G401.6 (cell line): ENCODE results near the gene CYTH4.
A peak's percentile ranks its signal among the peaks of the same experiment; 100 is the strongest.
"Not testable (repeated sequence)": the region's sequence is repeated elsewhere in the genome, so short reads cannot be mapped to it uniquely, and the experiment has no call there.

Experiments
- FAIRE-seq: peaks from 2 replicates; lab custom pipeline; 2012; peaks lifted over from hg19 to GRCh38; lab: Jason Lieb, UNC

Gene CYTH4

DNA sequence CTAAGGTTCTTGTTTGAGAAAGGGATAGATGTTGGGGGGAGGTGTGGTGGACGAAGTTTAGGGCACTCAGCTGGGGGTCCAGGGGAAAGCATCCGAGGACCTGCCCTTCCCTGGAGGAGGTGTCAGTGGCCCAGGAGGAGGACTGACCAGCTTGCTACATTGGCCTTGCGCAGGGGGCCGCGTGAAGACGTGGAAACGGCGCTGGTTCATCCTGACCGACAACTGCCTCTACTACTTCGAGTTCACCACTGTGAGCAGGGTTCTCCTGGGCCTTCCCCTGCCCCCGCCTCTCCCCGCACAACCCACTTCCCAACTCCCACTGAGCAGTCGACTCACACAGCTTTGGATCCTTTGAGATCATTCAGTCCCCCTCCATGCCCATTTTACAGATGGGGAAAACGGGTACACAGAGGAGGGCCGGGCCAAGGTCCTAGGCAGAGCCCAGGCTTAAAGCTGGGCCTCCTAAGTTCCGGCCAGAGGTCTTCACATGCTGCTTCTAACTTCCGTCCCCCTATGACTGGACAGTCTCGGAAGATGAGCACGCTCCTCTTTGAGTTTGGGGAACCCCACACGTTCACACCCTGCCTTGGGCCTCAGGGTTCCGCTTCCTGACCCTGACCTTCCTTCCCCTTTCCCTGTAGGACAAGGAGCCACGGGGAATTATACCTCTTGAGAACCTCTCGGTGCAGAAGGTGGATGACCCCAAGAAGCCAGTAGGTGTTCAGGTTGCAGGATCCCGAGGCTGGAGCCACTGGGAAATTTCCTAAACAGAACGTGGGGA lies 28.7 kb downstream of the CYTH4 start:
- no peak for FAIRE-seq

DNA sequence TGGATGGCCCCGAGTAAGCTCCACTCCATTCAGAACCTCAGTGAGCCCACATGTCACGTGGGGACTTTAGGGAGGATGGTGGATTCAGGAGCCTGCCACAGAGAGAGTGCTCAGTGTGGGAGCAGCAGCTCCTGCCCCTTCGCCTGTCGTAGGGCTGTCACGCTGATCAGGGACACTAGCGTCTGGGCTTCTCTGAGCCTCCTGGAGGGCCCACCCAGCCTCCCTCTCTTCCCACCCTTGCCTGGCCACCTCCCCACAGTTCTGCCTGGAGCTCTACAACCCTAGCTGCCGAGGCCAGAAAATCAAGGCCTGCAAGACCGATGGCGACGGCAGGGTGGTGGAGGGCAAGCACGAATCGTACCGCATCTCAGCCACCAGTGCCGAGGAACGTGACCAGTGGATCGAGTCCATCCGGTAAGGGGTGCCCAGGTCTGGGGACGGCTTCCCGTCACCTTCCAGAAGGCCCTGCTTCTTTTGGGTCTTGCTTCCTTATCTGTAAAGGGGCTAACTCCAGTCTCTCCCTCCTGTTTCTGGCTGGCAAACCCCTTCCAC lies 29.5 kb downstream of the CYTH4 start:
- no peak for FAIRE-seq

DNA sequence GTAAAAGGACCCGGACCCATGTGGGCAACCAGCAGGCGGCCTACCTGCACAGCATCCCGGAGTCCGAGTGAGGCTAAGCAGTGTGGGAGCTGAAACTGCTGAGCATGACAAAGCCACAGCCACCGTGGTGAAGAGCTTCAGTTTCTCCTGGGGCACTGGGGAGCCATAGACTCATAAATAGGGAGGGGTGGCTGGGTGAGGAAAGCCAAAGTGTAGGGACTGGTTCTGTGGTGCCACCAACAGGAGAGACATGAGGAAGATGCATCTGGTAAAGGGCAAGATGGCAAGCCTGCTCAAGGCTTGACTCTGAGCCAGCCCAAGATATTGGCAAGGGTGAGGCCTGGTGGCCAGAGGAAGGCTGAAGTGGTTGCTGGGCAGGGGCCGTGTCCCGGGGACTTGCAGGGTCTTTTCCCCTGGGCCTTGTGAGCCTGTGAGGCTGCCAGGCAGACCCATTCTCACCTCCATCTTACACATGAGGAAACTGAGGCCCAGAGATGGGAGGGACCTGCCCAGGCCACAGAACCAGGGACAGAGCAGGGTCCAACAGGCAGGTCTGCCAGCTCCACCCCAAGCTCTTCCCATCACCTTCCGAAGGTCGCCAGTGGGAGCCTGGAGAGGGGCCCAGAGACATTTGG lies 30.4 kb downstream of the CYTH4 start:
- no peak for FAIRE-seq

DNA sequence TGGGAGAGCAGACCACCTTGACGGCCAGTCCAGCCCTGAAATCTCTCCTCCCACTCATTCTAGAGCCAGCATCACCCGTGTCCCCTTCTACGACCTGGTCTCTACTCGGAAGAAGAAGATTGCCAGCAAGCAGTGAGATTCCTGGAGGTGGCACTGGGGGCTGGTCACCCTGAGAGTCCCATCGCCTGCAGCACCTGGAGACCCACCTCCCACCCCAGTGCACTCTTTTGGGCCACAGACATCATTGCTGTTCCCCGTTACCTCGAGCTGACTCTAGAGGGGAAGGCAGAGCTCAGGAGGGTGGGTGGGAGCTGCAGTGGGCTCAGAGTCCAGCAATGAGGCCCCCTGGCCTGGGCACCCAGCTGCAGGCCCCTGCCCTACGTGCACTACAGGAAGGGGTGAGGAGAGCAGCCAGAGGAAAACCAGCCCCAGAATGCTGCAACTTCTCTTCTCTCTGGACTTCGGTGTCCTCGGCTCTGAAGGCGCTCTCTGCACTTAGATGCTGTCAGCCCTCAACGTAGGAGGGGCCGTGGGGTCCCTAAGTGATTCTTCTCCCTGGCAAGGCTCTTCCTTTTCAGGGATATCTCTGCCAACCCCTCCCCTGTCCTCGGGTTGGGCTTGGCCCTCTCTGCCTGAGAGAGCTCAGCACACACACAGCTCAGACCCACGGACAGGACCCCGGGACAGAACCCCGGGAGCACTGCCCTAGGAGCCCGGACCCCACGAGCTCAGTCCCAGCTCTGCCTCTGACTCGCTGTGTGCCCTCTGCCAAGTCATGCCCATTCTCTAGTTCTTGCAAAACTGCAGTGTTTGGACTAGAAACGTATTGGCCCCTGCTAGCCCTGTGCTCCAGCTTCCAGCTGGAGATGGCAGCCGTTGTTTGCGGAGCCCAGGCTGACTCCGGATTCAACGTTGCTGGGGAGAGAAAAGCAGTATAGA lies 31.3 kb downstream of the CYTH4 start:
- FAIRE-seq = no peak

DNA sequence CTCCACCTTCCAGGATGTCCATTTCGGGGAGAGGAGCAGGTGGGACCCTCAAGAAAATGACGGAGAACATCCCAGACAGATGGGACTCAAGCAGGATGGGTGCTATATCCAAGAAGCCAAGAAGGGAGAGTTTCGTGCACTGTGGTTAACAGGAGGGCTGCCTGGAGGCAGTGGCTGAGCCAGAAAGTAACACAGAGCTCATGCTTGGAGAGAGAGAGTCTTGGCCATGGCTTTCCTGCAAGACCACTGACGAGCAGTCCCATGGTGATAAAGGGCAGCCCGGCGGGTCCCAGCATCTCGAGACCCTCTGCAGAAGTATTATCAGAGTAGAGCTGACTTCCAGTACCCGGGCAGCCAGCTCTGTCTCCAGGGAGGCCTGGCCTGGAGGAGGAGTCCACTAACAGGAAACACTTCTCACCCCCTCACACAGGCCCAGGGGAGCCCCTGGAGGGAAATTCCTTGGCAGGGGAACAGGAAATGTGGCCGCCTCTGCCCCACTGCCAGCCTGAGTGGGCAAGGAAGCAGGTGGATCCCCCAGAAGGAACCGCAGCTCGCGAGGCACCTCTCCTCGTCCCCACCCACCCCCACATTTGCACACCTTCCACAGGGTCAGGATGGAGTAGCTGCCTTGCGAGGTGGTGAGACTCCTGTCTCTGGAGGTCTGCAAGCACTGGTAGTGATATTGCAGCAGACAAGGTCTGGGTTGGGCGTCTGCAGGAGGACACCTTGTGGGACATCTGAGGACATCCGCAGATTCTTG lies 32.2 kb downstream of the CYTH4 start:
- FAIRE-seq = no peak

DNA sequence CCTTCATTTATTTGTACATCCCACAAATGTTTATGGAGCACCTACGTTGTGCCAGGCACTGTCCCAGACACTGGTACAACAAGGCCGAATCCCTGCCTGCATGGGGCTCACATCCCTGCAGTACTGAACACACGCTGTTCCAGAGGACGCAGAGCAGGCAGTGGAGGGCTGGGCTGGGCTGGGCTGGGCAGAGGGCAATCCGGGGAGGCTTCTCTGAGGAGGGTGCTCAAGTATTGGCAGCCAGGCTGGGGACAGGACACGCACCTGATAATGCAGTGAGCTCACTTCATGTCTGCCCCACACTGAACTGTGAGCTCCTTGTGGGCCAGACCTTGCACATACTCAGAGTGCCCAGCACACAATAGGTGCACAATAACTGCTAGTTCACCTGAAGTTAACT lies 34.1 kb downstream of the CYTH4 start:
- no peak for FAIRE-seq

DNA sequence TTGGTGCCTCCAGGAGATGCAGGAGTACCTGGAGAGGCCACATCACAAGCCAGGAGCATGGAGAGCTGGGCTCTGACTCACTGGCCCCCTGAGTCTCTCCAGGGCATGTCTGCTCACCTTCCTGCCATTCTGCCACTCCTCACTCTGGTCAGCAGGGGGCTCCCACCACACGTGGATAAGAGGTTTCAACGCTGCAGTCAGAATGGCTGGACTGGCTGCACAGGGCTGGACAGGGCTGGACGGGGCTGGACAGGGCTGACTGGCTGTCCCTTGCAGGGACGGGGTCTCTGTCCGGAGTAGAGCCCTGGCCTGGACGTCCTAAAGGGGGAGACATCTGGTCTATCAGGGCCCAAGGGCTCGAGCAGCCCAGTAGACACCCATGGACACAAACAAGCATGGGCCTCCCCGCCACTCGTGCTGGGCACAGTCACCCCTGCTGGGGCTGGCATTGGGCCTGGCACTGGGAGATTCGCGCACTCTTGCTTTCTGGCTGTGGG lies 34.6 kb downstream of the CYTH4 start:
- peak; percentile 61 for FAIRE-seq

DNA sequence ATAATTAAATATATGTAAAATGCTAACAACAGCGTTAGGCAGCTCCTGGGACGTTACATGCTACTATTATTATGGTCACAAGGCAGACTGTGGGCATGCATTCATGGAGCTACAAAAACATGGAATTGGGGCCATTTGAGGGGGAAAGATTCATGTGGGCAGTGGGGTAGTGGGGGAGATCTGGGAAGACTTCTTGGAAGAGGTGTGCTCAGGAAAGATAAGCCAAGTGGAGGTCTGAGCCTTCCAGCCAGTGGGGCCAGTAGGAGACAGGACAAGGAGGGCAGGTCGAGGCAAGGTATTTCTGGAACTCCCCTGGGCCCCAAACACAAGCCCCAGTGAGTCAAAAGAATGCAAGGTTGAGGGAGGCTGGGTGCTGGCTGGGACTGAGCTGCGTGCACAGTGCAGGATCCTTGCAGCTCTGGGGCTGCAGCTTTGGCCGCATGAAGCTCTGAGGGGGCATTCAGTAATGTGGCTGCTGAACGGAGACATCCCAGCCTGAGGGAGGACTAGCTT lies 35.4 kb downstream of the CYTH4 start:
- FAIRE-seq = no peak

DNA sequence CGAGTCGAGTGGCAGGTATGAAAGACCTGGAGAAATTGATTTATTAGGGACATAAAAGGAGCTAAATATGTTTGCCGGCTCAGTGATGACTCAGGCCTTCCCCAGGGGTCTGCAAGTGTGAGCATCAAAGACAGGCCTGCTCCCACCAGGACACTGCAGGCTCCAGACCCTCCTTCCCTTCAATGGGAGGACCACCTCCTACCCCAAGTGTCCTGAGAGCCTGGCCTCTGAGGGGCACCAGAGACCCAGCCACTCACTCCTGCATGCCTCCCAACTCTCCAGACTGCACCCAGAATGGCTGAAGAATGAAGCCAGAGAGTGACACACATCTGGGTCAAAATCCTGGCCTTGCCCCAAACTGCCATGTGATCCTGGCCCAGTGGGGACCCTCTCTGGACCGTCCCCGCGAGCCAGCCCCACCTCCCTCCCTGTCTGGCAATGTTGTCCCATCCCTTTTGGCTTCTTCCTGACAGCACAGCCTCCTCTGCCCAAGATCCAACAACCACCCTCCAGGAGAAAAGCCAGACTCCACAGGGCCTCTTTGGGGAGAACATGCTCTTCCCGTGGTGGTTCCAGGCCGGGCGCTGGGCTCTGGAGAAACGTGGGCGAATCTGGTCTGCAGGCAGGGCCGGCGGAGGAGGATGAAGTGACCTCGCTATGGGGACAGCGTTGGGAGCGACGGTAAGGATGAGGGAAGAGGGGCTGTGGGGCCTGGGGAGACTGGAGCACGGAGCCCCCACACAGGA lies 36.2 kb downstream of the CYTH4 start:
- no peak for FAIRE-seq

DNA sequence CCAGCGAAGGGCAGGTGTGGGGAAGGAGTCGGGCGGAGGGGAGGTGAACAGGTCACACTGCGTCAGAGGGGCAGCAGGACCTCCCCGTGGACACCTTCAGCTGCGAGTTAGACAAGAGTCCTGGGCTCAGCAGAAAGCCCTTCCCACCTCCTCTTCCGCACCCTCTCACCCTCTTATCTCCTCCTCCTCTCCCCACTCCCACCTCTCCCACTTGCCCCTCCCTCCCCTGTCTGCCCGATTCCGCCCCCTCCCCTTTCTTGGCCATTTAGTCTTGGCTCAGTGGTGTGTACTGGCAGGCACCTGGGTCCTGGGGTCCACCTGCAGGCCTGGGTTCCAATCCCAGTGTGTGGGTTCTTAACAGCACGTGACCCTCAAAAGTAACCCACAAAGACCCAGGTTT lies 37.2 kb downstream of the CYTH4 start:
- FAIRE-seq = no peak

DNA sequence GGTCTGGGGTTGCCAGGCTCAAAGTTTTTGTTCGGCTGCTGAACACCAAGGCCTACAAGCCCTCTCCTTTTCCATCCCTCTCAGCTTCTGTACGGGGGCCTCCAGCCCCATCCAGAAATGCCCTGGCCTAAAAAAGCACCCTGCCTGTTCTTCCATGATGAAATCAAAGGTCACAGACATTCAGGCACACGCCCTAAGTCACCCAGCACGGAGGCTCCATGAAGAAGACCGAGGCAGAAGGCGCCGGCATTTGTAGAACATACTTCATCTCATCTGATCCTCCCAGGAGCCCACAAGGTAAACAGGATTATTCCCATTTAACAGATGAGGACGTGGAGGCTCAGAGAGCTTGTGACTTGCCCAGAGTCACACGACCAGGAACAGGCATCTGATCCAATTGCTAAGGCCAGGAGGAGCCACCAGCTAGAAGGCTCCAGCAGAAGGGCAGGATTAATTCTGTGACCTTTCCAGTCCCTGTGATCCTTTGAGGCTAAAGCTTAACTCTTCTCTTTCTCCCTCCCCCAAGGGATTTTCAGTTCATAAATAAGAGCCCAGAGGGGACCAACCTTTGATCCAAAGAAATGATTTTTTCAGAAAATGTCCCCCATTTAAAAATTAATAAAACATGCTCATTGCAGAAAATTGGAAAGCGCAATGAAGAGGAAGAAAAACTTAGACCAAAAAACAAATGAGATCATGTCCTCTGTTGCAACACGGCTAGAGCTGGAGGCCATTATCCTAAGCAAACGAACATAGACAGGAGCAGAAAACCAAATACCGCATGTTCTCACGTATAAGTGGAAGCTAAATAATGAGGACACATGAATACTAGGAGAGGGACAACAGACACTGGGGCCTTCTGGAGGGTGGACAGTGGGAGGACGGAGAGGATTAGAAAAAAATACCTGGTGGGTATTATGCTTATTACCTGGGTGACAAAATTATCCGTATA lies 38.7 kb downstream of the CYTH4 start:
- no peak for FAIRE-seq

DNA sequence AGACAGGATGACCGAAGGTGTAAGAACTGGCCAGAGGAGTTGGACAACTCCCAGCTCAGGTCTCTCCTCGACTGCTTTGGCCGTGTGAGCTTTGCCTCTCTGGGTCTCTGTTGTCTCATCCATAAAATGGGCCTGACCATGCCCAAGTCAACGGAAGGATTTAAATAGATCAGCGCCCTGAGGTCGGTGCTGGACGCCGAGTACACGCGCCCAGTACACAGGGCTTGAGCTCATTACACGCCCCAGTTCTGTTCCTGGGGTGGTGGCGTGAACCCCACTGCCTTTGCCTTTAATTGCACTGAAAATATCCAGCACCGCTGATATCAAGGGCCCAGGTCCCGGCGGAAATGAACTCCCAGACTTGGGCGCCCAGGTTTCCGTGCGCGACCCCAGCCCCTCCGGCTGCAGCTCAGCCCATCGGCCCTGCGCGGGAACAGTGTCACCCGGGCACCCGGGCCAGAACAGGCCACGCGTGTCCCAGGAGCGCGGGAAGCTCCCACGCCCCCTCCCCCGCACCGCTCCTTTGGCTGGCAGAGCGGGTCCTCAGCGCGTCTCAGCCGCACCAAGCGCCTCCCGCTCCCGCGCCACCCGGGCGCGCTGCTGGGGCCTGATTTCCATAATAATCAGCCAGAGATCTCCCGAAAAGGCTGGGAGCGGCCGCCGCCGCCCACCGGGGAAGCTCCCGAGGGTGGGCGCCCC lies 42.2 kb downstream of the CYTH4 start:
- FAIRE-seq = no peak

DNA sequence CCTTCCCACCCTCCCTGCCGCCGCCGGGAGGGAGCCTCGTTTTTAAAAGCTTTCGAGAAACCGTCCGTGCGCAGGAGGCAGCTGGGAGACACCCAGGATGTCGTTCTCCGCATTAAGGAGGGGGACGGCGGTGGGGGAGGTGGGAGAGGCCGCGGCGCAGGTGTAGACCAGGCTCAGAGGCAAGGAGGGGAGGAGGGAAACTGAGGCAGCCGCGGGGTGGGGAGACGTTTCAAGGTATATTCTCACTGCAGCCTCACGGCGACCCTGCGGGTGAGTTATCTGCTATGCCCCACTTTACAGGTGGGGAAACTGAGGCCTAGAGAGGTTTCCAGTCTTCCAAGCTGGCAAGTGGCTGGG lies 42.7 kb downstream of the CYTH4 start:
- FAIRE-seq = no peak

DNA sequence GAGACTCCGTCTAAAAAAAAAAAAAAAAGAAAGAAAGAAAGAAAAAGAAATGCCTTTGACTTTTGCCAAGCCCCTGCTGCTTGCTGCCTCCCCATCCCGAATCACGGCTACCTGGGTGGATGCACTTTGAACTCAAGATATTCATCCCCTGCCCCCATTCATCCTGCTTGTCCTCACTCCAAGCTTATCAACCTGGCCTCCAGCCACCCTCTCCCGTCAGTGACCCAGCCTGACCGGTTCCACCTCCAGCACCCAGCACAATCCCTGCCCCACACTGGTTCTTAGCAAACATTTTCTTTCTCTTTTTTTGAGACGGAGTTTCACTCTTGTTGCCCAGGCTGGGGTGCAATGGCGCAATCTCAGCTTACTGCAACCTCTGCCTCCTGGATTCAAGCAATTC lies 44.4 kb downstream of the CYTH4 start:
- no peak for FAIRE-seq

DNA sequence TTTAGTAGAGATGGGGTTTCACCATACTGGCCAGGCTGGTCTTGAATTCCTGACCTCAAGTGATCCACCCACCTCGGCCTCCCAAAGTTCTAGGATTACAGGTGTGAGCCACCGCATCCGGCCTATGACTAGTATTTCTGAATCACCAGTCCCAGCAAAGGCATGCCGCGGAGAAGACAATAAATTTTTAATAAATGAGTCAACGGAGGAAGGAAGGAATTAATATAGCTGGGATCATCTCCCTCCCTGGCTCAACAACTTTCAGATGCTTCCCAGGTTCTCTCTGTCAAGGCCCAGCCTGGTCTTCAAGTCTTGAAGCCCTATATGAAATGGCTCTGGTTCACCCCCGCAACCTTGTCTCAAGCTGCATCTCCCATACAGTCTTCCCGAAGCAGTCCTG lies 45.7 kb downstream of the CYTH4 start:
- FAIRE-seq = no peak

DNA sequence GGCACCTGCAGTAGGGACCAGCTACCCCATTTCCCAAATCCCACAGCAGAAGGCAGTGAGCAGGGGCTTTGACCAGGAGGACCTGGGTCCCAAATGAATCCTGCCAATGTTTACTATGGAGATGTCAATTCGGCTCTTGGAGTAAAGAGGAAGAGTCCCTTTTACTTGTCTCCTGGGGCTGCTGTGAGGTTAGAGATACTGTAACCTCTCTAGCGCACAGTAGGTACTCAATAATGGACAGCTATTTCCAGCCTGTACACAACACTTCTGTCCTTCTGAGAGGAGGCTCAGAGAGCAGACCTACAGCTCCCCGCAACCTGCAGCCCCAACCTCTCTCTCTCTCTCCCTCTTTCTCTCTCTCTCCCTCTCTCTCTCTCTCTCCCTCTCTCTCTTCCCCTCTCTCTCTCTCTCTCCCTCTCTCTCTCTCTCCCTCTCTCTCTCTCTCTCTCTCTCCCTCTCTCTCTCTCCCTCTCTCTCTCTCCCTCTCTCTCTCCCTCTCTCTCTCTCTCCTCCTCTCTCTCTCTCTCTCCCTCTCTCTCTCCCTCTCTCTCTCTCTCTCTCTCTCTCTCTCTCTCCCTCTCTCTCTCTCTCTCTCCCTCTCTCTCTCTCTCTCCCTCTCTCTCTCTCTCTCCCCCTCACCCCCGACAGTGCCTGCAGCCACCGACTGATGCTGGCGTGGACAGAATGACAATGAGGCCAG lies 46.4 kb downstream of the CYTH4 start:
- FAIRE-seq = not testable (repeated sequence)

DNA sequence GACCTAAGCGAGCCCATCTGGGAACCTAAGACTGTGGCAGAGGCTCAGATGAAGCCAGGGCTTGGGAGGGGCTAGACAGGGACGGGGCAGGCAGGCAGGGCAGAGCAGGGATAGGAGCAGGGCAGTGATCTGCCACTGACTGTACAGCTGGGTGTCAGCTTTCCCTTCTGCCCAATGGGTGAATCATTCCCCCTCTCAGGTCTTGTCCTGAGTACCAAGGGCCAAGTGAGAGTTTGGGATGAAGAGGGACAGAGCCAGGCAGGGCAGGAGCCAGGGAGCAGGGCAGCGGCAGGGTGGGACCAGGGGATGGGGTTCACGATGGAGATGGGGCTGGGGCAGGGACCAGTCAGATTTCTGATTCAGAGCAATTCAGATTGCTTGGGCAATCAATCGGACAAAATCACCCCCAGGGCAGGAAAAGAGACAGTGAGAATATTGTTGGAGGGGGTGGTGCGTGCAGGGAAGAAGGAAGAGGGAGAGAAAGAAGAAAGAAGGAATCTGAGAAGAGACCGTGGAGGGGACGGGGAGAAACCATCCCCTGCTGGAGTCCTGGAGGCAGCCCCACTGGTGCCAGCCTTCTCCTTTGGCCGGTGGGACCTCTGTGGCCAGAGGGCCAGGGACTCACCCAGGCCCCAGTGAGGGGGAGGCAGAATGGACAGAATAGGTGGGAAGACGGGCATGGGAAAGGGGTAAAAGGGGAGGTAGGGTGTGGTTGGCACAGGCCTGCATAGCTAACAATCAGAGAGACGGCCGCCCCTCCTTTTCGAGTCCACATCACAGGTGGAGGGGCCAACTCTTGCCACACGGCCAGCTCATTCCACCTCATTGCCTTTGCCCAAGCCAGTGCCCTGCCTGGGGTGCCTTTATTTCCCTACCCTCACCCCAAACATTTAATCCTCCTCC lies 47.2 kb downstream of the CYTH4 start:
- FAIRE-seq = no peak
